Upper lobe of left lung (tissue), 6 donors: ENCODE measurements around the gene IFI27L2. TPM values are rescaled to one million over a fixed set of nuclear protein-coding genes. Genes with fewer than 3 reads are reported as not detected.

Source experiments
- ATAC-seq, 2 donors: fragments of 200-7000 bp; cut with Tn5 transposase; one replicate each; pipeline ENCODE4 v1.9.1; 2022; ENCODE audit warnings: mild to moderate bottlenecking in 2 of 2, moderate library complexity in 2 of 2; ENCODE audit not compliant: low FRiP score in 2 of 2
- DNase-seq, 2 donors: peaks; one replicate each; pipeline ENCODE4 v3.0.0-alpha.2; 2019 to 2020
- H3K27ac ChIP-seq, 4 donors: fragments of 200-600 bp; sonication (generic); one replicate each; pipeline ENCODE4 v1.5.1; 2016 to 2019
- H3K27me3 ChIP-seq, 4 donors: fragments of 200-600 bp; sonication (generic); one replicate each; pipeline ENCODE4 v1.5.1; 2017 to 2019
- H3K36me3 ChIP-seq, 4 donors: fragments of 200-600 bp; sonication (generic); one replicate each; pipeline ENCODE4 v1.5.1; 2016 to 2019
- H3K4me1 ChIP-seq, 4 donors: fragments of 200-600 bp; sonication (generic); one replicate each; pipeline ENCODE4 v1.5.1; 2018 to 2019
- H3K4me3 ChIP-seq, 4 donors: fragments of 200-600 bp; sonication (generic); one replicate each; pipeline ENCODE4 v1.5.1; 2017 to 2019; ENCODE audit warnings: mild to moderate bottlenecking in 2 of 4, moderate library complexity in 1 of 4
- H3K9me3 ChIP-seq, 4 donors: fragments of 200-600 bp; sonication (generic); one replicate each; pipeline ENCODE4 v1.5.1; 2018 to 2019
- EP300 ChIP-seq, 4 donors: sonication (generic); formaldehyde crosslinking; IDR thresholded peaks; one replicate each; pipeline ENCODE4 v1.5.1; 2017; ENCODE audit warnings: antibody characterized with exemption in 4 of 4, control low read depth in 2 of 4
- POLR2A ChIP-seq, 4 donors: fragments of 450-650 bp; IDR thresholded peaks; one replicate each; pipeline ENCODE4 v1.5.1; 2016 to 2017; ENCODE audit warnings: antibody characterized with exemption in 4 of 4, mild to moderate bottlenecking in 2 of 4
- POLR2AphosphoS5 ChIP-seq, 2 donors: sonication (generic); formaldehyde crosslinking; IDR thresholded peaks; one replicate each; pipeline ENCODE4 v1.5.1; 2017; ENCODE audit warnings: antibody characterized with exemption in 2 of 2
- WGBS, 2 donors: methylation state at CpG; one replicate each; pipeline ENCODE4 v1.1.5; 2017 to 2018; 5-methylcytosine and 5-hydroxymethylcytosine counted together
- total RNA-seq, 6 donors: library from RNA; depleted of rRNA in 4 of 6; stranded (reverse); fragments of >200 nt in 4 of 6; gene quantifications; one replicate each; pipeline versions ENCODE4 v1.1.0 to v1.2.1, GENCODE V29; 2016 to 2021
- TF ChIP-seq, protein P1 (sequence below), 6 experiments: fragments of 450-650 bp in 4 of 6; fragments of 200-600 bp in 2 of 6; sonication (generic) in 2 of 6; IDR thresholded peaks; one replicate each; pipeline ENCODE4 v1.5.1; 2016 to 2019; ENCODE audit warnings: antibody characterized with exemption in 6 of 6
- donor health status: DM: no; HTN: no; CAD: no; lungs with moderate emphysema.
- donor health status: DM: no; HTN: yes; CAD: no; lungs with severe emphysema.

IFI27L2 gene
- total RNA-seq, 6 donors from 2014 or later = 45.2 to 118 (median 70.8) TPM

DNA sequence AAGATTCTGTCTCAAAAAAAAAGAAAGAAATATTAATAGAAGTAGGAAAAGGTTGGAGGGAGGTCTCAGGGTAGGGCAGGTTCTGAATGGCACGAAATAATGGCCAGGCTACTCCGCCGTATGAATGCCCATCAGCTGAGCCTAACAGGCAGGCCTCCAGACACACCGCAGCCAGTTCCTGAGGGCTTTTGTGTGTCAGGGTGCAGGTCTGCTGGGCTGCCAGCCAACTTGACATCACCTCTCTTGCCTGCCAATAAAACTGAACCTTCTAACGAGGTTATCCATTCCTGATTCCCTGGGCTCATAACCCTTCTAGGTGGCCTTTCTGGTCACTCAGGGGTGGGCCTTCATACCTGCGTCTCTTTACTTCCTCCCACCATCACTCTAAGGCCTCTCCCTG, 15.9 kb downstream of the IFI27L2 start:
- no peak for DNase-seq
- peak overlapping the region in 3 of 4 donors; percentile 42 to 58 (median 54) for H3K4me3 ChIP-seq
- ATAC-seq = no peak
- no peaks in the 10 kb centered on the region for H3K27me3 ChIP-seq
- peak overlapping the region; percentile 85 to 93 (median 88) for H3K27ac ChIP-seq
- H3K36me3 ChIP-seq = peaks cover 0 to 11% (median 4%) of the 10 kb centered on the region in 4 donors
- peaks cover 22 to 35% (median 24%) of the 10 kb centered on the region in 4 donors for H3K4me1 ChIP-seq
- TF ChIP-seq POLR2AphosphoS5 (IDR thresholded peaks at IDR 0.05) = no peak
- TF ChIP-seq EP300 (IDR thresholded peaks at IDR 0.05) = no peak
- no peak for TF ChIP-seq POLR2A (IDR thresholded peaks at IDR 0.05)
- TF ChIP-seq, protein P1, sequence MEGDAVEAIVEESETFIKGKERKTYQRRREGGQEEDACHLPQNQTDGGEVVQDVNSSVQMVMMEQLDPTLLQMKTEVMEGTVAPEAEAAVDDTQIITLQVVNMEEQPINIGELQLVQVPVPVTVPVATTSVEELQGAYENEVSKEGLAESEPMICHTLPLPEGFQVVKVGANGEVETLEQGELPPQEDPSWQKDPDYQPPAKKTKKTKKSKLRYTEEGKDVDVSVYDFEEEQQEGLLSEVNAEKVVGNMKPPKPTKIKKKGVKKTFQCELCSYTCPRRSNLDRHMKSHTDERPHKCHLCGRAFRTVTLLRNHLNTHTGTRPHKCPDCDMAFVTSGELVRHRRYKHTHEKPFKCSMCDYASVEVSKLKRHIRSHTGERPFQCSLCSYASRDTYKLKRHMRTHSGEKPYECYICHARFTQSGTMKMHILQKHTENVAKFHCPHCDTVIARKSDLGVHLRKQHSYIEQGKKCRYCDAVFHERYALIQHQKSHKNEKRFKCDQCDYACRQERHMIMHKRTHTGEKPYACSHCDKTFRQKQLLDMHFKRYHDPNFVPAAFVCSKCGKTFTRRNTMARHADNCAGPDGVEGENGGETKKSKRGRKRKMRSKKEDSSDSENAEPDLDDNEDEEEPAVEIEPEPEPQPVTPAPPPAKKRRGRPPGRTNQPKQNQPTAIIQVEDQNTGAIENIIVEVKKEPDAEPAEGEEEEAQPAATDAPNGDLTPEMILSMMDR (IDR thresholded peaks at IDR 0.05) = no peak
- H3K9me3 ChIP-seq = no peaks in the 10 kb centered on the region
- 56 to 62% methylated on average over 6 of the region's 6 CpGs for WGBS, 2 donors

GRCh38 chr14:94113073-94113472, 16.3 kb downstream of the IFI27L2 start:
- H3K36me3 ChIP-seq = peaks cover 0 to 11% (median 4%) of the 10 kb centered on the region in 4 donors
- DNase-seq (no peak), ATAC-seq (no peak)
- no peaks in the 10 kb centered on the region for H3K27me3 ChIP-seq
- peak overlapping the region in 3 of 4 donors; percentile 42 to 58 (median 54) for H3K4me3 ChIP-seq
- H3K27ac ChIP-seq = peak overlapping the region; percentile 85 to 93 (median 88)
- TF ChIP-seq EP300 (IDR thresholded peaks at IDR 0.05) = no peak
- TF ChIP-seq POLR2A (IDR thresholded peaks at IDR 0.05) = no peak
- TF ChIP-seq POLR2AphosphoS5 (IDR thresholded peaks at IDR 0.05) = no peak
- TF ChIP-seq, protein P1 (IDR thresholded peaks at IDR 0.05) = no peak
- H3K9me3 ChIP-seq = no peaks in the 10 kb centered on the region
- H3K4me1 ChIP-seq = peaks cover 22 to 35% (median 24%) of the 10 kb centered on the region in 4 donors
- WGBS, 2 donors = 61 to 65% methylated on average over 7 of the region's 7 CpGs

DNA sequence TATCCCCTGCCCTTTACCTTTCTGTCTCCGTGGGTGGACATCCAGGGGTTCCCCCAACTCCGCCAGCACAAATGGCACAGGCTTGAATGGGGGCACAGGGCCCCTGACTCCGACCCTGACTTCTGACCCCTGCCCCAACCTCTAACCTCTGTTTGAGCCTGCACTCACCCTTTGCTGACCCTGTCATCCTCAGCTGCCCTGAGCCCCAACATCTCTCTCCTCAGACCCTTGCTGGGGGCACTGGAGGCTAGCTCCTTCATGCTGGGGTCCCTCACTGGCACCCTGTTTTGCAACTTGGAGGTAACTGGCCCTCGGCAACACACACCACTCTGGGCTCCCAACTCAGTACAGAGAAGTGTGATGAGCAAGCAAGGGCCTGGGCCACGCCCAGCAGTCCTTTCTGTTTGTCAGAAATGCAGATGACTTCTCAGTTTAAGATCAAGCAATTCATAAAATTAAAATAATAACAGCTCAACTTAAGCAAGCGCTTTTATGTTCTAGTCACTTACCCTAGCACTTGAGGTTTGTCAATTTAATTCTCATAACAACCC, 16.8 kb downstream of the IFI27L2 start:
- no peak for ATAC-seq
- Histone ChIP-seq H3K27ac (peak overlapping the region; percentile 87 to 93 (median 92)), H3K4me3 (peak overlapping the region in 3 of 4 donors; percentile 42 to 58 (median 54)), H3K27me3 (no peaks in the 10 kb centered on the region), H3K4me1 (peaks cover 22 to 35% (median 24%) of the 10 kb centered on the region in 4 donors), H3K9me3 (no peaks in the 10 kb centered on the region), H3K36me3 (peaks cover 0 to 11% (median 4%) of the 10 kb centered on the region in 4 donors)
- TF ChIP-seq, protein P1 (IDR thresholded peaks at IDR 0.05) = no peak
- no peak for TF ChIP-seq POLR2AphosphoS5 (IDR thresholded peaks at IDR 0.05)
- peak in 1 of 2 donors; percentile 10 for DNase-seq
- 66 to 71% methylated on average over 5 to 6 of the region's 6 CpGs for WGBS, 2 donors

DNA sequence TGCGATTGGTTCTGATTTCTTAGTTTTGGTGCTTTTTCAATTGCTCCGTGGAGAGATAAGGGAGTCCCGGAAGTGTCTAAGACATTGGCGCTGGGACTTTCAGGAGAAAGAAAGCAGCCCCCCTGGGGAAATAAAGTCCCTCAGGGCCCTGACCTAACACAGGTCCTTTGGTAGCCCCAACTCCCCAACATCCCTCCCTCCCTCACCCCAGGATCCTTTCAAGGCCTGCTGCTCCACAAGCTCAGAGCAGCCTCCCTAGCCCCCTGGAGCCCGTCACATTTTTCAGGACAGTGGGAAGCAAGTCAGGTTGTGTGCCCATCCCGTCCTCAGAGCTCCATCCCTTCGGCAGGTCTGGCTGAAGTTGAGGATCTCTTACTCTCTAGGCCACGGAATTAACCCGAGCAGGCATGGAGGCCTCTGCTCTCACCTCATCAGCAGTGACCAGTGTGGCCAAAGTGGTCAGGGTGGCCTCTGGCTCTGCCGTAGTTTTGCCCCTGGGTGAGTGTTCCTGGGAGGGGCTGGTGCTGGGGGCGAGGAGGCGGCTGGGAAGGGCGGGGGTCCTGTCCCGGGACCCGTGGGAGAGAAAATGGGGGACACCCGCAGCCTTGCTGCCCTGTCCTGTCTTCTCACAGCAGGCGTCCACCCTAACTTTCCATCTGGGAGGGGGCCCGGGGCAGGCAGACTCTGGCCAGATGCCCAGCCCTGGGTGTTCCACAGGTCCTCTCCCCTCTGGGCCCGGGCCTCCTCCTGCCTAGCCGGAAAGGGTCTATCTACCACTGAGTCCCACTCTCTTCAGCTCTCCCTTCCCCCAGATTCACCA, 17.9 kb downstream of the IFI27L2 start:
- Histone ChIP-seq H3K9me3 (no peaks in the 10 kb centered on the region), H3K4me3 (peak overlapping the region; percentile 34 to 58 (median 48)), H3K36me3 (peaks cover 0 to 7% (median under 1%) of the 10 kb centered on the region in 4 donors), H3K27ac (peak overlapping the region; percentile 87 to 93 (median 92)), H3K4me1 (peaks cover 22 to 35% (median 24%) of the 10 kb centered on the region in 4 donors), H3K27me3 (no peaks in the 10 kb centered on the region)
- DNase-seq (peak in 1 of 2 donors; percentile 52), ATAC-seq (peak in 1 of 2 donors; percentile 9)
- WGBS, 2 donors = 72% methylated on average over 6 to 20 of the region's 20 CpGs
- no peak for TF ChIP-seq EP300 (IDR thresholded peaks at IDR 0.05)
- no peak for TF ChIP-seq POLR2AphosphoS5 (IDR thresholded peaks at IDR 0.05)
- TF ChIP-seq, protein P1 (IDR thresholded peaks at IDR 0.05) = no peak
